OCI-LY1 (cell line): ENCODE measurements around the gene ARHGEF6.

Experiments
- H2AFZ ChIP-seq: fragments of 200-600 bp; sonication (generic), shearing (Covaris generic); 2 replicates; pipeline ENCODE4 v1.6.0; 2014; ENCODE audit warnings: antibody characterized with exemption, mild to moderate bottlenecking, low read length
- H3F3A ChIP-seq: fragments of 200-600 bp; sonication (generic), shearing (Covaris generic); 2 replicates; pipeline ENCODE4 v1.6.0; 2014; ENCODE audit warnings: mild to moderate bottlenecking, antibody characterized with exemption, low read length, moderate library complexity; ENCODE audit not compliant: insufficient read depth
- H3K27ac ChIP-seq: fragments of 200-600 bp; sonication (generic); 2 replicates; pipeline ENCODE4 v1.5.1; 2014; ENCODE audit warnings: low read length, mixed run types, mild to moderate bottlenecking, low read depth; ENCODE audit not compliant: poor library complexity, severe bottlenecking
- H3K27me3 ChIP-seq: fragments of 200-600 bp; sonication (generic); 2 replicates; pipeline ENCODE4 v1.6.0; 2014; ENCODE audit warnings: antibody characterized with exemption, mild to moderate bottlenecking, low read length, moderate library complexity; ENCODE audit not compliant: insufficient read depth
- H3K36me3 ChIP-seq: fragments of 200-600 bp; sonication (generic); 2 replicates; pipeline ENCODE4 v1.6.1; 2014; ENCODE audit warnings: mild to moderate bottlenecking, antibody characterized with exemption, low read length, moderate library complexity, mixed read lengths; ENCODE audit not compliant: insufficient read depth
- H3K4me1 ChIP-seq: fragments of 200-600 bp; sonication (generic); 2 replicates; pipeline ENCODE4 v1.5.1; 2014; ENCODE audit warnings: mild to moderate bottlenecking, low read length, moderate library complexity; ENCODE audit not compliant: insufficient read depth, severe bottlenecking
- H3K4me2 ChIP-seq: fragments of 200-600 bp; sonication (generic), shearing (Covaris generic); 2 replicates; pipeline ENCODE4 v1.6.1; 2014; ENCODE audit warnings: low read length
- H3K4me3 ChIP-seq: fragments of 200-600 bp; sonication (generic); 2 replicates; pipeline ENCODE4 v1.5.1; 2014; ENCODE audit warnings: low read length, low read depth, mild to moderate bottlenecking, mixed read lengths; ENCODE audit not compliant: poor library complexity, severe bottlenecking
- H3K79me2 ChIP-seq: fragments of 200-600 bp; shearing (Covaris generic); 2 replicates; pipeline ENCODE4 v1.6.1; 2016; ENCODE audit warnings: mixed run types, low read length, mixed read lengths; ENCODE audit not compliant: insufficient read depth
- H3K9ac ChIP-seq: fragments of 200-600 bp; sonication (generic), shearing (Covaris generic); 2 replicates; pipeline ENCODE4 v1.6.1; 2014; ENCODE audit warnings: mild to moderate bottlenecking, low read length, mixed read lengths
- H3K9me2 ChIP-seq: fragments of 200-600 bp; sonication (generic), shearing (Covaris generic); 2 replicates; pipeline ENCODE4 v1.6.1; 2014; ENCODE audit warnings: low read depth, mild to moderate bottlenecking, low read length, mixed read lengths
- H3K9me3 ChIP-seq: fragments of 200-600 bp; shearing (Covaris generic); 2 replicates; pipeline ENCODE4 v1.6.1; 2014; ENCODE audit warnings: low read length, mixed read lengths
- H4K20me1 ChIP-seq: fragments of 200-600 bp; sonication (generic), shearing (Covaris generic); 2 replicates; pipeline ENCODE4 v1.6.0; 2016; ENCODE audit warnings: mild to moderate bottlenecking, low read length; ENCODE audit not compliant: insufficient read depth
- CTCF ChIP-seq: fragments of 200-600 bp; sonication (generic), shearing (Covaris generic); IDR thresholded peaks from 2 replicates; pipeline ENCODE4 v1.5.1; 2017; ENCODE audit warnings: mild to moderate bottlenecking, antibody characterized with exemption, low read length, moderate library complexity, mixed read lengths
- EZH2 ChIP-seq: fragments of 200-600 bp; sonication (generic), shearing (Covaris generic); IDR thresholded peaks from 2 replicates; pipeline ENCODE4 v1.8.0; 2017; ENCODE audit warnings: borderline replicate concordance, mixed run types, mild to moderate bottlenecking, antibody characterized with exemption, low read length, moderate library complexity, mixed read lengths

ARHGEF6 gene

GRCh38 chrX:136736690-136737089 lies 44.0 kb downstream of the ARHGEF6 start:
- no peak for TF ChIP-seq CTCF
- TF ChIP-seq EZH2: no peak
- no peaks in the 10 kb centered on the region for H3K9me3 ChIP-seq
- H3K4me2 ChIP-seq: no peak overlapping the region
- no peaks in the 10 kb centered on the region for H3K9me2 ChIP-seq
- H3F3A ChIP-seq: no peaks in the 10 kb centered on the region
- no peaks in the 10 kb centered on the region for H3K27me3 ChIP-seq
- H4K20me1 ChIP-seq: no peaks in the 10 kb centered on the region
- no peak overlapping the region for H3K4me3 ChIP-seq
- H3K79me2 ChIP-seq: no peaks in the 10 kb centered on the region
- H3K9ac ChIP-seq: no peak overlapping the region
- H2AFZ ChIP-seq: no peak overlapping the region
- no peak overlapping the region for H3K27ac ChIP-seq
- peaks cover 11% of the 10 kb centered on the region for H3K4me1 ChIP-seq
- H3K36me3 ChIP-seq: no peaks in the 10 kb centered on the region

- Histone ChIP-seq H3K27ac (no peak overlapping the region), H3K9ac (no peak overlapping the region), H3K4me2 (no peak overlapping the region)
Measured at GRCh38 chrX:136735601-136736000, 45.1 kb downstream of the ARHGEF6 start.

DNA sequence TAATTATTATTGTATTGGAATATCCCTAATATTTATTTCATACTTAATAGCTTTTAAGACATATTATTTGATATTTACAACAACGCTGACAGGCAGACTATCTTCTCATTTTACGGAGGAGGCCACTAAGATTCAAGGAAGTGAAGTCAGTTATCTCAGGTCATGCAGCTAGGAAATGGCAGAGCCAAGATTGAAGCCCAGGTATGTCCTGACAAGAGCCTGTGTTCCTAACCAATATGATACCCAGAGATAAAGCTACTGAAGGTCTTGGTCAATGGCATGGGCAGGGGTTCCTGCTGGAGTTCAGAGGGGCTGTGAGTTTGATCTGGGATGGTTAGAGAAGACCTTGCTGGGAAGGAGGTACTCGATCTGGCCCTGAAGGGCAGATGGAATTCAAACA lies 47.1 kb downstream of the ARHGEF6 start:
- Histone ChIP-seq H3K4me3 (no peak overlapping the region), H3K27ac (no peak overlapping the region), H2AFZ (no peak overlapping the region), H3K9me2 (no peaks in the 10 kb centered on the region), H3F3A (no peaks in the 10 kb centered on the region), H3K9ac (no peak overlapping the region), H3K9me3 (no peaks in the 10 kb centered on the region), H3K27me3 (no peaks in the 10 kb centered on the region), H3K36me3 (no peaks in the 10 kb centered on the region), H3K4me1 (peaks cover 11% of the 10 kb centered on the region), H4K20me1 (no peaks in the 10 kb centered on the region), H3K79me2 (no peaks in the 10 kb centered on the region), H3K4me2 (no peak overlapping the region)
- TF ChIP-seq EZH2 (no peak), CTCF (no peak)

More at GRCh38 chrX:136735601-136736000, 45.1 kb downstream of the ARHGEF6 start:
- H2AFZ ChIP-seq: no peak overlapping the region
- H3K79me2 ChIP-seq: no peaks in the 10 kb centered on the region
- H3K27me3 ChIP-seq: no peaks in the 10 kb centered on the region
- H3K9me3 ChIP-seq: no peaks in the 10 kb centered on the region
- H3K4me1 ChIP-seq: peaks cover 11% of the 10 kb centered on the region
- H3K36me3 ChIP-seq: no peaks in the 10 kb centered on the region
- no peaks in the 10 kb centered on the region for H3F3A ChIP-seq
- H4K20me1 ChIP-seq: no peaks in the 10 kb centered on the region
- no peaks in the 10 kb centered on the region for H3K9me2 ChIP-seq
- H3K4me3 ChIP-seq: no peak overlapping the region
- TF ChIP-seq EZH2: no peak
- TF ChIP-seq CTCF: no peak
